Measurements from ENCODE around the gene ZNF48. TPM values are rescaled to one million over a fixed set of nuclear protein-coding genes. Genes with fewer than 3 reads are reported as not detected.
A peak's percentile ranks its signal among the peaks of the same experiment; 100 is the strongest.
"Not testable (repeated sequence)": the region's sequence is repeated elsewhere in the genome, so short reads cannot be mapped to it uniquely, and the experiment has no call there.

ZNF48 gene
- polyA plus RNA-seq, 1 of the 3 experiments (the other 2 are of a cell fraction), result 8.8 TPM

DNA sequence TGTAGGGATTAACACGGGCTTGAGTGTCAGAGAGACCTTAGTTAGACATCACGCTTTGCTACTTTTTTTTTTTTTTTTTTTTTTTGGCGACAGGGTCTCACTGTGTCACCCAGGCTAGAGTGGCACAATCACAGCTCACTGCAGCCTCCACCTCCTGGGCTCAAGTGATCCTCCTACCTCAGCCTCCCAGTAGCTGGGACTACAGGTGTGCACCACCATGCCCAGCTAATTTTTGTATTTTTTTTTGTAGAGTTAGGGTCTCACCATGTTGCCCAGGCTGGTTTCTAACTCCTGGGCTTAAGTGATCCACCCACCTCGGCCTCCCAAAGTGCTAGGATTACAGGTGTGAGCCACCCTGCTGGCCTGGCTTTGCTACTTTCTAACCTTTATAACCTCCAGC lies 1.4 kb downstream of the ZNF48 start:
- DNase-seq; H3K9ac ChIP-seq; H2AFZ ChIP-seq (ENCODE audit: low read depth); H3K9me2 ChIP-seq; H3K27me3 ChIP-seq (ENCODE audit: insufficient read depth); H4K20me1 ChIP-seq (ENCODE audit: insufficient read depth); H3K9me3 ChIP-seq: not testable (repeated sequence)
- Histone ChIP-seq H3F3A (replicated peaks; ENCODE audit: insufficient read depth) (peaks cover 45% of the 10 kb centered on the region), H3K4me2 (peak overlapping the region; percentile 82), H3K4me3 (ENCODE audit: low read depth in 2 of 2, low read length in 1 of 2) (peak overlapping the region; percentile 88 to 94; a peak in 2 of 4 replicates), H3K36me3 (replicated peaks in 1 of 2; ENCODE audit: control insufficient read depth in 1 of 2, insufficient read depth in 2 of 2, low read length in 1 of 2) (peaks cover 5 to 18% of the 10 kb centered on the region in 2 experiments), H3K4me1 (ENCODE audit: control insufficient read depth in 1 of 2, insufficient read depth in 2 of 2, low read depth in 1 of 2, low read length in 1 of 2) (peaks cover 10 to 18% of the 10 kb centered on the region in 2 experiments; a peak in 2 of 4 replicates), H3K27ac (ENCODE audit: low read depth in 2 of 2, low read length in 1 of 2) (0 out of 4 replicates have a peak overlapping the region, but pooled peaks of 1 of the 2 experiments have one; percentile 44), H3K79me2 (ENCODE audit: insufficient read depth) (peaks cover 28% of the 10 kb centered on the region)
- ChIA-PET CTCF (interaction anchor here (1.0 to 2.7 kb wide), 5 partner anchors 12 to 31 kb away, joined by 3 to 30 read pairs (median 11); partner anchors contain the start of gene ZNF771), POLR2A (interaction anchor here (2.0 to 4.0 kb wide), 3 partner anchors 11 to 14 kb away, joined by 12 to 33 read pairs (median 17); partner anchors contain the start of genes SEPTIN1 and ZNF771)
- 52% methylated on average over 4 of the region's 4 CpGs for WGBS (ENCODE audit: low lambda C conversion rate)

DNA sequence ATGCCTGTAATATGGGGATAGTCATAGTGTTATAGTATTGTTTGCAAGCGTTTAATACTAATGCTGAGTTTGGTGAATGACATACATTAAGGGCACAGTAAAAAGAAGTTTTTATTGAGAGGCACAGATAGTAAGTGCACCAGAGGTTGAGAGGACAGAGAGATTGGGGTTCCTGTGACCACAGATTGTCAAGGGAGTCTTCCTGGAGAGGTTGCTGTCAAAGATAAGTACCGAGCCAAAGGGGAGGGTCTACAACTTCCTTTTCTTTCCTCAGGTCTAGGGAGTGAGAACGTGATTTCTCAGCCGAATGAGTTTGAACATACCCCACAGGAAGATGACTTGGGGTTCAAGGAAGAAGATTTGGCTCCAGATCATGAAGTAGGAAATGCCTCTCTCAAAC lies 1.8 kb downstream of the ZNF48 start:
- Histone ChIP-seq H2AFZ (ENCODE audit: low read depth) (no peak overlapping the region), H4K20me1 (ENCODE audit: insufficient read depth) (no peaks in the 10 kb centered on the region), H3K79me2 (ENCODE audit: insufficient read depth) (peaks cover 28% of the 10 kb centered on the region), H3K27ac (ENCODE audit: low read depth in 2 of 2, low read length in 1 of 2) (no peak overlapping the region), H3K9me3 (no peaks in the 10 kb centered on the region), H3K4me3 (ENCODE audit: low read depth in 2 of 2, low read length in 1 of 2) (no peak overlapping the region), H3K4me2 (0 out of 2 replicates have a peak overlapping the region, but pooled peaks have one; percentile 82), H3F3A (replicated peaks; ENCODE audit: insufficient read depth) (peaks cover 47% of the 10 kb centered on the region), H3K36me3 (replicated peaks in 1 of 2; ENCODE audit: control insufficient read depth in 1 of 2, insufficient read depth in 2 of 2, low read length in 1 of 2) (peaks cover 5 to 18% of the 10 kb centered on the region in 2 experiments), H3K4me1 (ENCODE audit: control insufficient read depth in 1 of 2, insufficient read depth in 2 of 2, low read depth in 1 of 2, low read length in 1 of 2) (peaks cover 10 to 18% of the 10 kb centered on the region in 2 experiments; a peak in 2 of 4 replicates), H3K9ac (no peak overlapping the region), H3K27me3 (ENCODE audit: insufficient read depth) (no peaks in the 10 kb centered on the region), H3K9me2 (no peaks in the 10 kb centered on the region)
- ChIA-PET CTCF (interaction anchor here (0.6 to 1.8 kb wide), 3 partner anchors 28 to 345 kb away, joined by 3 to 4 read pairs (median 3); partner anchors contain the start of gene DCTPP1), POLR2A (no interaction called here)
- TF ChIP-seq, protein P1, sequence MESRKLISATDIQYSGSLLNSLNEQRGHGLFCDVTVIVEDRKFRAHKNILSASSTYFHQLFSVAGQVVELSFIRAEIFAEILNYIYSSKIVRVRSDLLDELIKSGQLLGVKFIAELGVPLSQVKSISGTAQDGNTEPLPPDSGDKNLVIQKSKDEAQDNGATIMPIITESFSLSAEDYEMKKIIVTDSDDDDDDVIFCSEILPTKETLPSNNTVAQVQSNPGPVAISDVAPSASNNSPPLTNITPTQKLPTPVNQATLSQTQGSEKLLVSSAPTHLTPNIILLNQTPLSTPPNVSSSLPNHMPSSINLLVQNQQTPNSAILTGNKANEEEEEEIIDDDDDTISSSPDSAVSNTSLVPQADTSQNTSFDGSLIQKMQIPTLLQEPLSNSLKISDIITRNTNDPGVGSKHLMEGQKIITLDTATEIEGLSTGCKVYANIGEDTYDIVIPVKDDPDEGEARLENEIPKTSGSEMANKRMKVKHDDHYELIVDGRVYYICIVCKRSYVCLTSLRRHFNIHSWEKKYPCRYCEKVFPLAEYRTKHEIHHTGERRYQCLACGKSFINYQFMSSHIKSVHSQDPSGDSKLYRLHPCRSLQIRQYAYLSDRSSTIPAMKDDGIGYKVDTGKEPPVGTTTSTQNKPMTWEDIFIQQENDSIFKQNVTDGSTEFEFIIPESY (IDR thresholded peaks at IDR 0.05; ENCODE audit: borderline replicate concordance, low read depth), result no peak
- TF ChIP-seq GABPA (IDR thresholded peaks at IDR 0.05; ENCODE audit: low read depth), result no peak
- TF ChIP-seq YY1 (IDR thresholded peaks at IDR 0.05; ENCODE audit: low read depth), result no peak
- TF ChIP-seq ELF1 (IDR thresholded peaks at IDR 0.05), result no peak
- TF ChIP-seq TEAD4 (IDR thresholded peaks at IDR 0.05; ENCODE audit: borderline replicate concordance, insufficient read depth), result no peak
- no peak for TF ChIP-seq FOXJ3 (CRISPR knock-in tag; IDR thresholded peaks at IDR 0.05)
- no peak for TF ChIP-seq EP300 (IDR thresholded peaks at IDR 0.05; ENCODE audit: borderline replicate concordance in 1 of 2, low read depth in 1 of 2, low read length in 1 of 2)
- no peak for TF ChIP-seq RFX5 (IDR thresholded peaks at IDR 0.05; ENCODE audit: low read length)
- TF ChIP-seq, protein P2, sequence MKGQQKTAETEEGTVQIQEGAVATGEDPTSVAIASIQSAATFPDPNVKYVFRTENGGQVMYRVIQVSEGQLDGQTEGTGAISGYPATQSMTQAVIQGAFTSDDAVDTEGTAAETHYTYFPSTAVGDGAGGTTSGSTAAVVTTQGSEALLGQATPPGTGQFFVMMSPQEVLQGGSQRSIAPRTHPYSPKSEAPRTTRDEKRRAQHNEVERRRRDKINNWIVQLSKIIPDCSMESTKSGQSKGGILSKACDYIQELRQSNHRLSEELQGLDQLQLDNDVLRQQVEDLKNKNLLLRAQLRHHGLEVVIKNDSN (IDR thresholded peaks at IDR 0.05; ENCODE audit: borderline replicate concordance, low read depth), result no peak
- no peak for TF ChIP-seq TAF1 (IDR thresholded peaks at IDR 0.05; ENCODE audit: borderline replicate concordance, low read depth, low read length)
- no peak for TF ChIP-seq SIN3A (IDR thresholded peaks at IDR 0.05; ENCODE audit: borderline replicate concordance, low read depth, low read length)
- TF ChIP-seq NRF1 (IDR thresholded peaks at IDR 0.05; ENCODE audit: low read depth, low read length), result no peak
- TF ChIP-seq EZH2phosphoT487 (IDR thresholded peaks at IDR 0.05; ENCODE audit: borderline replicate concordance, low read depth), result no peak
- 93% methylated on average over 4 of the region's 4 CpGs for WGBS (ENCODE audit: low lambda C conversion rate)
- no peak for DNase-seq

All from SK-N-SH (cell line).